COLO668 (cell line): ENCODE measurements around the gene MIER2.
A peak's percentile ranks its signal among the peaks of the same experiment; 100 is the strongest.

Experiments
- DNase-seq: peaks from one replicate; lab custom pipeline; 2025; ENCODE audit not compliant: unreplicated experiment; lab: John Stamatoyannopoulos, UW

Gene MIER2

DNA sequence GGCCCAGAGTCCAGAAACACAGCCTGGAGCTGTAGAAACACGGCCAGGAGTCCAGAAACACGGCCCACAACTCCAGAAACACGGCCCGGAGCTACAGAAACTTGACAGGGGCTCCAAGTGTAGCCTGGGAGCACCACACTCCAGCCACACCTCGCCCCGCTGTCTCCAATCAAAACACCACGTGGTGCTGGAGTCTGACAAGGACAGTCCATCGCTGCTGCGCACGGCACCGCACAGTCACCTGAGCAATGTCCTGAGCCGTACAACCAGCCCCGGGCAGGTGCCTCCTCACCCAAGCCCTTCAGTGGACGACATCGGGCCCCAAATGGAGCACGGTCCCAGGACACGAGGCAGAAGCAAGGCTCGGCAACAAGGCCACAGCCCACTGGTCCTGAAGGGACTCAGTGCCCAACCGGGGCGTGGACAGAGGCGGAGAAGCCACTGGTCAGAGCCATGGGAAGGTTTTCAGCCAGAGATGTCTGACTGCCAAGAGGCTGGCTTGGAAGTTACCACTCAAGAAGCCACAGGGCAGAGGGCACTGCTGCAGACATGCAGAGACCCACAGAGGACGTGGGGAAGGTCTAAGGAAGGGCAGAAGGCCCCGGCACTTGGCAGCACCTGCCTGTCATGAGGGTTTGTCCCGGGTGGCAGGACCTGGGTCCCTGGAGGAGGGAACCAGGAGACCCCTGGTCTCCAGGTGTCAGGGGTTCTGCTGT, 33.7 kb downstream of the MIER2 start:
- no peak for DNase-seq

- no peak for DNase-seq
Measured at GRCh38 chr19:310141-310651, 34.4 kb downstream of the MIER2 start.

DNA sequence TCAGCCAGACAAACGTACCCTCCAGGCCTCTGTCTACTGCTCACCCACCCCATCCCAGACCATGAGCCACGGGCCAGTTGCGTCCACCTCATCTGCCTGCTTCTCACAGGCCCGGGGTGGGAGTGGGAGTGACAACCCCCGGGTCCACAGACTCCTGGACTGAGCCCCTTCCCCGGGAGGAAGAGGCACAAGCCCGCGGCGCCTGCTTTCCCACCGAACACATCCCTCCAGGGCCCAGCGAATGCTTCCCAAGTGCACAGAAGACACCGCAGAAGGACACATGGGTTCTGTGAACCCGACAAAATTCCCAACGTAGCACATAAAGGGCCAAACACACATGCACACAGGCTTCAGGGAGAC, 35.4 kb downstream of the MIER2 start:
- DNase-seq: no peak

GRCh38 chr19:308471-309205, 36.0 kb downstream of the MIER2 start:
- DNase-seq: no peak

DNA sequence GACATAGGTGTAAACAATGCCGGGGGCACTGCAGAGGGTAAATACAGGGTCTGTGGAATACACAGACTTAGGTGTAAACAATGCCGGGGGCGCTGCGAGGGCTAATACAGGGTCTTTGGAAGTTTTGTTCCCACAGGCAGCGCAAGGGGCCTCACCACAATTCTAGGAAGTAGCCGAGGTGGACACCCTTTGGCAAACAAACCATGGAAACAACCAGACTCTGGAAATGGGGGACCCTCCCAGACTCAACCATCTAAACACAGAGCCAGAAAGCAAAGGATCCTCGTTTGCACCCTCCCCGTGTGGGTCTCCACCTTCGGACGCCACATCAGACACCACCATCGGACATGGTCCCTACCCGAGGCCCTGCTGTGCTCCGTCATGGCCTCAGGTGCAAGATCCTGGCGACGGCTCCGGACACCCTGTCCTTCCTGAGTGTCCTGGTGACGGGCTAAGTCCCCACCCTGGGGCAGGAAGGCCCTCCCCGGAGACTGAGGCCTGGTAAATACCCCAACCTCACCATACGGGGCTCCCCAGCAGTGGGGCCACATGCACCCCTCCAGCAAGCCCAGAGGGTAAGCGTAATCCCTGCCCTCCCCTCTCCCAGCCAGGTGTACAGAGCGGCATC, 36.7 kb downstream of the MIER2 start:
- DNase-seq: no peak

DNA sequence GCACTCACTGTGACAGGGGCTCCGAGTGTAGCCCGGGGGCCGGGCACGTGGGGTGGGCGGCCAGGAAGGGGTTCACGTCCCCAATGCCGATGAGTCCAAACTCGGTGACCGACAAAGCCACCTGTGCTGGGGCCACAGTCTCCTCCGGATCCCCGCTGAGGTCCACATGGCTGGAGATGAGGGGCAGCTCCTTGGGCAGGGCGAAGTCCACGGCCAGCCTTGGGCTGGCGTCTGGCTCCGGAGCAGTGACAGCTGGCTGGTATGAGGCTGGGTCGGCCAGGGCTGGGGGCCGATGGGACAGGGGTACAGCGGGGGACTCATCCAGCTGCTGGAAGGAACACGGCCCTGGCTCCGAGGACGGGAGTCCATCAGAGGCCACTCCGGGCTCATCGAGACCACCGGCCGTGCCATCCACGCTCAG, 37.5 kb downstream of the MIER2 start:
- DNase-seq: no peak

GRCh38 chr19:306151-306900, 38.3 kb downstream of the MIER2 start:
- no peak for DNase-seq

DNA sequence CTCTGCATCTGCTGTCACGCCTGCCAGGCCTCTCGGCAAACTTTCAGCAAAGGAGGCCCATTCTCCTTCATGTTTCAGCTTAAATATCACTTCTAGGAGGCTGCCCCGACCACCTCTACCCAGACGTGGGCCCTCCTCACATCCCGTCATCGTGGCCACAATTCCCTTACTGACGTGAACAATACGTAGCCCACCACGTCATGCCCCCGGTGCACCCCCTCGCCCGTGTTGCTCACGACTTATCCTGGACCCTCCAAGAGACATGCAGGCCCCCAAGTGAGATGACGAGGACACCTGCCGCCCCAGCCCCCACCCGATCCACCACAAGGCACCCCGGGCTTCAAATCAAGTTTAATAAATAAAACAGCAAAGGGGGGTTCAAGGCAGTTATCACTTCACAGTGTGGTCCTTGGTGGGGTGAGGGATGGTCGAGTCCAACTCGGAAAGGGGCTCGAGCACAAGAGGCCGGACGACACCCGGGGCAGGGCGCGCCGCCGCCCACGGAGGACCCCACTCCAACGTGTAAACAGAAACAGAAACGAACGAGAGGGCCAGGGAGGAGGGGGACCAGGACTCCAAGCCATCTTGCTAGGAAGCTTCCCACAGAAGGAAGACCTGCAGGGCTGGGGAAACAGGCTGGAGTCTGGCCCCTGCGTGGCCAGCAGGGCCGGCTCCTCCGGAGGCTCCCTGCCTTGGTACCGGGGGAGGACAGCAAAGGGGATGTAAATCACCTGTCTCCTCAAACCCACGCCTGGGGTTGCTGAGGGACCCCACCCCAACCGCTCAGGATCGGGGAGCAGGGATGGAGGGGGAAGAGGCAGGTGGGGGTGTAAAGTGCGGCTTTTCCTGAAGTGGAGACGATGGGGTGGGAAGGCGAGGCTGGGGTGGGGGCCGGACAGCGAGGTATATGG, 39.1 kb downstream of the MIER2 start:
- no peak for DNase-seq

DNA sequence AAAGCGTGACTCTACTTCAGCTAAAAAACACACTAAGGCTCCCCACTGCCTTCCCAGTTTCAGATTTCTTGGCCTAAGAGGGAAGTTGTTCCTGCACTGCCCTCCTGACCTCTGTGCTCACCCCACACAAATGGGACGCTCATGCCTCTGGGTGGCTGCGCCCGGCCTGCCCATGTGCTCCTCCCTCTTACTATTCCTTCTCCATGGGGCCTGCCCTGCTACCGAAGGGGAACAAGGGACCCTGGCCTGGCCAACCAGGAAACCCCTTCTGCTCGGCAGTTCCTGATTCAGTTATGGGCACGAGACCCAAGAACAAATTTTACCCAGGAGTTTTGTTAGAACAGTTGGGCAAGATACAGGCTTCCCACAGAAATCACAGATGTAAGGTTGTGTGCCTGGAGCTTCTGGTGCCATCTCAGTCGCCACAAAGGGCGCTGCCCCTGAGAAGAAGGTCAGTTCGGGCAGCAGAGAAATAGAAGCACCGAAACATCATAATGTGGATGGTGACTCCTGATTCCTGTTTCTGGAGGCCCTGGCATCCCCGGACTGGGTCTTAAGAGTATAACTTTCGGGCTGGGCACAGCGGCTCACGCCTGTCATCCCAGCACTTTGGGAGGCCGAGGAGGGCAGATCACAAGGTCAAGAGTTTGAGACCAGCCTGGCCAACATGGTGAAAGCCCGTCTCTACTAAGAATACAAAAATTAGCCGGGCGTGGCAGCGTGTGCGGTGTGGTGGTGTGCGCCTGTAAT, 47.9 kb downstream of the MIER2 start:
- DNase-seq: no peak

DNA sequence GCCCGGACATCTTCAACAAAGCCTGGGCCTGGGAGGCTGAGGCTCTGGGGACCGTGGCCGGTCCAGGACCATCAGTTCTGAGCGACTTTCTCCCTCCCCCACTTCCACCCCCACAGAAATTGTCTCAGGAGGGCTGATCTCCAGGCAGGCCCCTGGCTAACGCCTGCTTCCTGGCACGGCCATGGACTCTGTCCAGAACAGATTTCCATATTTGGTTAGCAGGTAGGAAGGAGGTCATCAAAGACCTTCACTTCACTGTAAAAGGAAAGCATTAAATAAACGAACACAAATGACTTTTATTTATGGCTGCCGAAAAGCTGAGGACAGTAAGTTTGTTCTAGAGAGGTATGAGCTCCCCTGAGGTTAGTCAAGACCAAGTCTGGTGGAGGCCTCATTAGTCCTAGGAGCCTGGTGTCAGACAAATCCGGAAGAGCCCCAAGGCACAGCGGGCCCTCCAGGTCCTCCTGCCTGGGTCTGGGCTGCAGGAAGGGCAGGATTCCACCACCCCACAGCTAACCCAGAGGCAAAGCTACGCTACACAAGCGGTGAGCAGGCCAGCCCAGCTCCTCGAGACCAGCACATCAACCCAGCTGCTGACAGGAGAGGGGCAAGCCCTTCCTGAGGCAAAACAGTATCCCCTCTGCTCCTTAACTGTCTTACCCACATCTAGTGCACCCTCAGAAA, 48.8 kb downstream of the MIER2 start:
- no peak for DNase-seq

- DNase-seq: peak; percentile 73
Measured at GRCh38 chr19:294946-295686, 49.5 kb downstream of the MIER2 start.

DNA sequence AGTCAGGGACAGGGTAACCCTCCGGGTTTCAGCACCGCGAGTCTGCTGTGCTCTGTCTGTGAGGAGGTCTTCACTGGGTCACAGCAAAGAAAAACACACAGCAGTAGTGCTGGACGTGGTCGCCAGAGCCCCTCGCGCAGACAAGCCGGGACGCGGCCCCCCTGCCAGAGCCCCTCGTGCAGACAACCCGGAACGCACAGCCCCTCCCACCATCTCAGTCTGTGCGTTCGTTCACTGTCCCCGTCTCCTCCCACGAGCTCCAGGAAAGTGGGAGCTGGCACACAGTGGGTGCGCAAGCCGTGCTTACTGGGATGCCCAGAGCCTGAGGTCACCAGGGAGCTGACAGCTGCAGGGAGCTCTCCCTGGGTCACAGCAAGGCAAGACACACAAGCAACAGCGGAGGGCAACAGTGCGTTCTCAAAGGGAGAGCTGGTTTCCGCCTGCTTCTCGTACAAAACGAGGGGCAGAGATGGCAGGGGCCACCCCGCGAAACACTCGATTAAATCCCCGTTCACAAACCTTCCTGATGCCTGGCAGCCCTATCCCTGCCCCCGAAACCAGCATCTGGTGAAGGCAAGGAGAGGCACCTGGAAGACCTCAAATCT, 50.2 kb downstream of the MIER2 start:
- DNase-seq: peak; percentile 41

DNA sequence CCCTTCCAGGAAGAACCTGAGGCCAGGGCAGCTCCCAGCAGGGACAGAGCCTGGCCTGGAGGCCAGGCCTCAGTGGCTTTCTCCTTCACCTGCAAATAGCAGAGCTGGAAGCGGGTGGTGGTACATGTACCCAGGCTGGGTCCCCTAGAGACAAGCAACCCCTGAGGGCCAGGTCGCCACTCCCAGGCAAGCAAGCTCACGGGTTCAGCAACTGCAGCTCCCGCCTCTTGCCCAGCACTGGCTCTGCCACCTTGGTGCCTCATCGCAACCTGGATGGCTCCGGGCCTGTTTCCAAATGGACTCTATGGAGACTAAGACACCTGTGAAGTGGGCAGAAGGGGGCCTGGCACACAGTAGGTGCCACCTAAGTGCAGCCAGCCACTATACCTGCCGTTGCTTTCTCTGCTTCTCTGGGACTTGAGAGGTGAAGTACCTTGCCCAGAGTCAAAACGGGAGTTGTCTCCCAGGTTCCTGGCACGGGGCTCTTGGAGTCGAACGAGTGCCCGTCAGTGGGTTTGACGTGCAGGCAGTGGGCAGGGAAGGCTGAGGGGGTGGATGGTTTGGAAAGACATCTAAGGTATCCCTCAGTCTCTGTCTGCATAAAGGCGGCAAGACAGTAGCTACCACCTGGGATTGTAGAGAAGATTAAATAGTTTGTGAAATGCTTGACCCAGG, 51.0 kb downstream of the MIER2 start:
- no peak for DNase-seq

- no peak for DNase-seq
Measured at GRCh38 chr19:292951-293350, 51.6 kb downstream of the MIER2 start.

GRCh38 chr19:292281-292884, 52.2 kb downstream of the MIER2 start:
- DNase-seq: no peak

- DNase-seq: peak; percentile 58
Measured at GRCh38 chr19:291561-292280, 52.9 kb downstream of the MIER2 start.
